Esophagus squamous epithelium (tissue), 4 donors: ENCODE results near the gene CDK5RAP3.

ENCODE experiments used
- CTCF ChIP-seq, 6 experiments: fragments of 450-650 bp in 4 of 6; fragments of 200-600 bp in 2 of 6; sonication (generic) in 2 of 6; IDR thresholded peaks; one replicate each; pipeline ENCODE4 v1.5.1; 2016 to 2019; ENCODE audit warnings: antibody characterized with exemption in 6 of 6, mild to moderate bottlenecking in 4 of 6, moderate library complexity in 4 of 6
- POLR2A ChIP-seq, 4 donors: fragments of 450-650 bp; IDR thresholded peaks; one replicate each; pipeline ENCODE4 v1.6.1; 2017; ENCODE audit warnings: antibody characterized with exemption in 4 of 4, mild to moderate bottlenecking in 4 of 4, moderate library complexity in 3 of 4

GRCh38 chr17:47969930-47970724, 786 bp upstream of the CDK5RAP3 start:
- TF ChIP-seq CTCF (IDR thresholded peaks at IDR 0.05): no peak
- TF ChIP-seq POLR2A (IDR thresholded peaks at IDR 0.05): no peak
